H1 (cell line): ENCODE data around the gene SLC48A1. TPM values are rescaled to one million over a fixed set of nuclear protein-coding genes. Genes with fewer than 3 reads are reported as not detected.

Experiments
- CTCF ChIA-PET: fragments of 300-600 bp; sonication (Branson Sonifier 250); formaldehyde crosslinking; loops from one replicate; lab custom pipeline; 2021; ENCODE audit not compliant: partially characterized antibody; lab: Charles Lee
- POLR2A ChIA-PET: fragments of 300-600 bp; sonication (Branson Sonifier 250); formaldehyde crosslinking; loops from one replicate; lab custom pipeline; 2021; ENCODE audit warnings: inconsistent platforms; ENCODE audit not compliant: partially characterized antibody; lab: Charles Lee
- DNase-seq, 2 experiments: peaks; one replicate each; pipeline versions ENCODE4 v3.0.0 to v3.0.0-alpha.2; 2010 to 2022; ENCODE audit warnings: low spot score in 2 of 2, low read depth in 1 of 2, mixed read lengths in 1 of 2
- FAIRE-seq: peaks from 2 replicates; lab custom pipeline; 2011; peaks lifted over from hg19 to GRCh38; lab: Jason Lieb, UNC
- H2AFZ ChIP-seq: 2 replicates; pipeline ENCODE4 v1.8.1; 2012; ENCODE audit warnings: low read length, inconsistent platforms
- H2AK5ac ChIP-seq: 2 replicates; pipeline ENCODE4 v1.6.1; 2013; ENCODE audit warnings: low read depth, low read length
- H2BK120ac ChIP-seq: replicated peaks from 2 replicates; pipeline ENCODE3; 2013; ENCODE audit warnings: low read depth, low read length, inconsistent platforms
- H2BK12ac ChIP-seq: 2 replicates; pipeline ENCODE4 v1.6.1; 2013; ENCODE audit warnings: low read depth, low read length
- H2BK15ac ChIP-seq: 2 replicates; pipeline ENCODE4 v1.6.1; 2013; ENCODE audit warnings: low read length
- H2BK20ac ChIP-seq: 2 replicates; pipeline ENCODE4 v1.6.1; 2013; ENCODE audit warnings: low read length
- H2BK5ac ChIP-seq: 2 replicates; pipeline ENCODE4 v1.6.1; 2013; ENCODE audit warnings: low read depth, low read length
- H3K14ac ChIP-seq: 2 replicates; pipeline ENCODE4 v1.6.1; 2013; ENCODE audit warnings: inconsistent platforms; ENCODE audit not compliant: insufficient read length
- H3K18ac ChIP-seq: 2 replicates; pipeline ENCODE4 v1.6.1; 2013; ENCODE audit warnings: low read length; ENCODE audit errors: extremely low read depth
- H3K23ac ChIP-seq: 2 replicates; pipeline ENCODE4 v1.6.1; 2013; ENCODE audit warnings: inconsistent platforms; ENCODE audit not compliant: insufficient read length
- H3K23me2 ChIP-seq: 2 replicates; pipeline ENCODE4 v1.6.1; 2013; ENCODE audit warnings: low read depth, low read length
- H3K27ac ChIP-seq: 2 replicates; pipeline ENCODE4 v1.6.1; 2011; ENCODE audit warnings: low read depth, low read length, inconsistent platforms
- H3K27me3 ChIP-seq, 4 experiments: replicated peaks in 1 of 4; 1 replicate in 1 of 4; 2 replicates in 3 of 4; pipeline versions ENCODE4 v1.6.1 to v1.8.1; 2011 to 2013; ENCODE audit warnings: low read length in 3 of 4, mild to moderate bottlenecking in 3 of 4, inconsistent platforms in 2 of 4, mixed read lengths in 2 of 4, moderate library complexity in 1 of 4; ENCODE audit not compliant: control insufficient read depth in 3 of 4, insufficient read depth in 3 of 4; ENCODE audit errors: extremely low read depth in 1 of 4
- H3K36me3 ChIP-seq, 4 experiments: 2 replicates each; pipeline versions ENCODE4 v1.6.1 to v1.8.1; 2011 to 2013; ENCODE audit warnings: mild to moderate bottlenecking in 4 of 4, low read length in 3 of 4, moderate library complexity in 2 of 4, control low read depth in 1 of 4, inconsistent platforms in 1 of 4; ENCODE audit not compliant: insufficient read depth in 4 of 4, control insufficient read depth in 2 of 4
- H3K4ac ChIP-seq: replicated peaks from 2 replicates; pipeline ENCODE3; 2013; ENCODE audit warnings: low read length, low read depth, mixed read lengths, inconsistent platforms; ENCODE audit not compliant: insufficient read length
- H3K4me1 ChIP-seq, 4 experiments: replicated peaks in 1 of 4; 1 replicate in 1 of 4; 2 replicates in 3 of 4; pipeline versions ENCODE4 v1.6.1 to v1.8.1; 2011 to 2013; ENCODE audit warnings: low read length in 3 of 4, inconsistent platforms in 2 of 4, mixed read lengths in 1 of 4; ENCODE audit not compliant: insufficient read depth in 4 of 4, control insufficient read depth in 3 of 4
- H3K4me2 ChIP-seq, 2 experiments: 2 replicates each; pipeline versions ENCODE4 v1.6.1 to v1.8.1; 2011 to 2013; ENCODE audit warnings: low read depth in 2 of 2, low read length in 2 of 2, control low read depth in 1 of 2, inconsistent platforms in 1 of 2, mild to moderate bottlenecking in 1 of 2; ENCODE audit not compliant: insufficient read depth in 1 of 2
- H3K4me3 ChIP-seq, 4 experiments: fragments of 200-600, 300-600 bp in 1 of 4; sonication (generic), shearing (Covaris generic), sonication (Bioruptor Twin) in 1 of 4; 2 replicates each; pipeline versions ENCODE4 v1.5.1 to v1.8.1; 2011 to 2016; ENCODE audit warnings: low read length in 4 of 4, low read depth in 3 of 4, control low read depth in 2 of 4, inconsistent platforms in 2 of 4, mild to moderate bottlenecking in 2 of 4, mixed read lengths in 1 of 4, moderate library complexity in 1 of 4; ENCODE audit not compliant: insufficient read depth in 2 of 4; ENCODE audit errors: extremely low read depth in 1 of 4
- H3K56ac ChIP-seq: replicated peaks from 2 replicates; pipeline ENCODE3; 2013; ENCODE audit warnings: low read depth, mild to moderate bottlenecking, mixed read lengths, low read length, inconsistent platforms; ENCODE audit not compliant: insufficient read length
- H3K79me1 ChIP-seq: 2 replicates; pipeline ENCODE4 v1.6.1; 2013; ENCODE audit warnings: low read depth, low read length, control low read depth
- H3K79me2 ChIP-seq, 2 experiments: 2 replicates each; pipeline versions ENCODE4 v1.6.1 to v1.8.1; 2012 to 2013; ENCODE audit warnings: low read length in 2 of 2, mild to moderate bottlenecking in 2 of 2, inconsistent platforms in 1 of 2; ENCODE audit not compliant: insufficient read depth in 2 of 2, control insufficient read depth in 1 of 2
- H3K9ac ChIP-seq, 4 experiments: replicated peaks in 1 of 4; 1 replicate in 1 of 4; 2 replicates in 3 of 4; pipeline versions ENCODE4 v1.6.1 to v1.8.1; 2011 to 2013; ENCODE audit warnings: low read depth in 3 of 4, low read length in 3 of 4, control low read depth in 2 of 4, mild to moderate bottlenecking in 2 of 4, moderate library complexity in 2 of 4, inconsistent platforms in 1 of 4; ENCODE audit errors: extremely low read depth in 1 of 4
- H3K9me3 ChIP-seq, 2 experiments: 2 replicates each; pipeline versions ENCODE4 v1.6.1 to v1.8.1; 2012 to 2013; ENCODE audit warnings: mild to moderate bottlenecking in 2 of 2, moderate library complexity in 2 of 2, control low read depth in 1 of 2, inconsistent platforms in 1 of 2, low read depth in 1 of 2, low read length in 1 of 2, mixed read lengths in 1 of 2; ENCODE audit not compliant: insufficient read depth in 2 of 2
- H4K20me1 ChIP-seq, 2 experiments: replicated peaks in 1 of 2; 2 replicates each; pipeline versions ENCODE3 to v1.8.1; 2011 to 2013; ENCODE audit warnings: inconsistent platforms in 2 of 2, low read length in 2 of 2, mild to moderate bottlenecking in 1 of 2; ENCODE audit not compliant: insufficient read depth in 2 of 2, control insufficient read depth in 1 of 2
- H4K5ac ChIP-seq: 2 replicates; pipeline ENCODE4 v1.6.1; 2013; ENCODE audit warnings: low read length, low read depth, mixed read lengths, inconsistent platforms; ENCODE audit not compliant: insufficient read length
- H4K8ac ChIP-seq: 2 replicates; pipeline ENCODE4 v1.8.0; 2013; ENCODE audit warnings: mild to moderate bottlenecking, moderate library complexity, low read length, inconsistent platforms; ENCODE audit not compliant: insufficient read depth; ENCODE audit errors: extremely low read depth
- H4K91ac ChIP-seq: replicated peaks from 2 replicates; pipeline ENCODE3; 2013; ENCODE audit warnings: low read length, mixed read lengths, inconsistent platforms; ENCODE audit not compliant: insufficient read length
- ASH2L ChIP-seq: fragments of 200-600, 300-600 bp; sonication (generic); IDR thresholded peaks from one replicate; pipeline ENCODE4 v1.7.1; 2017; ENCODE audit warnings: low read length
- BCL11A ChIP-seq, 2 experiments: IDR thresholded peaks; one replicate each; pipeline ENCODE4 v1.6.1; 2011; ENCODE audit warnings: low read depth in 2 of 2, low read length in 2 of 2, mild to moderate bottlenecking in 2 of 2
- CEBPB ChIP-seq: IDR thresholded peaks from 2 replicates; pipeline ENCODE4 v1.6.1; 2012; ENCODE audit warnings: low read depth, low read length
- KDM4A ChIP-seq: IDR thresholded peaks from one replicate; pipeline ENCODE4 v1.7.1; 2012; ENCODE audit warnings: low read depth, mild to moderate bottlenecking, moderate library complexity, low read length, inconsistent platforms; ENCODE audit not compliant: severe bottlenecking
- RBBP5 ChIP-seq: IDR thresholded peaks from 2 replicates; pipeline ENCODE4 v1.7.1; 2012; ENCODE audit warnings: low read depth, mild to moderate bottlenecking, inconsistent platforms, low read length, moderate library complexity, borderline replicate concordance
- SP2 ChIP-seq: IDR thresholded peaks from 2 replicates; pipeline ENCODE4 v1.6.1; 2012; ENCODE audit warnings: mild to moderate bottlenecking, low read length, inconsistent platforms
- SP4 ChIP-seq: IDR thresholded peaks from 2 replicates; pipeline ENCODE4 v1.6.1; 2012; ENCODE audit warnings: low read length, inconsistent platforms
- SUZ12 ChIP-seq: fragments of 200-600 bp; sonication (generic); IDR thresholded peaks from 2 replicates; pipeline ENCODE4 v1.6.1; 2012; ENCODE audit warnings: mild to moderate bottlenecking, inconsistent platforms, low read length, moderate library complexity, mixed read lengths
- YY1 ChIP-seq: IDR thresholded peaks from 2 replicates; pipeline ENCODE4 v1.6.1; 2011; ENCODE audit warnings: low read depth, mild to moderate bottlenecking, low read length
- whole genome bisulfite sequencing, 2 experiments: shearing (Covaris generic) in 1 of 2; methylation state at CpG; one replicate each; pipeline versions ENCODE4 v1.1.6 to v1.1.7; 2013 to 2015; ENCODE audit warnings: low lambda C conversion rate in 2 of 2, mixed read lengths in 2 of 2, inconsistent platforms in 1 of 2, low coverage in 1 of 2, missing lambda C conversion rate in 1 of 2; ENCODE audit not compliant: insufficient replicate concordance in 2 of 2, insufficient coverage in 1 of 2, insufficient read length in 1 of 2; ENCODE audit errors: extremely low coverage in 1 of 2, missing lambda C conversion rate in 1 of 2; 5-methylcytosine and 5-hydroxymethylcytosine counted together
- polyA plus RNA-seq, 7 experiments: library from polyadenylated mRNA; depleted of rRNA in 3 of 7; stranded (reverse) in 5 of 7; unstranded in 2 of 7; fragments of >200 nt in 5 of 7; fragments of 200-250 nt in 2 of 7; gene quantifications; 1 replicate in 5 of 7; 2 replicates in 1 of 7; 4 replicates in 1 of 7; pipeline versions ENCODE4 v1.2.1 to v1.2.3, GENCODE V29; 2011 to 2013; ENCODE audit warnings: missing spikeins in 2 of 7, mixed read lengths in 2 of 7
- total RNA-seq: library from RNA; stranded (reverse); fragmentation: NEBNext Ultra II Directional; extraction: Animal tissue kit (Norgen Biotek cat#: 25700); gene quantifications from 2 replicates; pipeline ENCODE4 v1.2.1, GENCODE V29; 2021
- TF ChIP-seq, protein P1 (sequence below), 3 experiments: IDR thresholded peaks; 1 replicate in 2 of 3; 2 replicates in 1 of 3; pipeline versions ENCODE4 v1.5.1 to v1.6.1; 2011; ENCODE audit warnings: low read length in 3 of 3, mild to moderate bottlenecking in 3 of 3, inconsistent platforms in 2 of 3, low read depth in 1 of 3, moderate library complexity in 1 of 3; ENCODE audit not compliant: insufficient read depth in 1 of 3; ENCODE audit errors: control extremely low read depth in 1 of 3

Gene SLC48A1
- total and polyA plus RNA-seq, 2 of the 8 experiments (the other 6 are each of a cell fraction or from before 2014, with no cell fraction given): 9.5 to 14.1 TPM

DNA sequence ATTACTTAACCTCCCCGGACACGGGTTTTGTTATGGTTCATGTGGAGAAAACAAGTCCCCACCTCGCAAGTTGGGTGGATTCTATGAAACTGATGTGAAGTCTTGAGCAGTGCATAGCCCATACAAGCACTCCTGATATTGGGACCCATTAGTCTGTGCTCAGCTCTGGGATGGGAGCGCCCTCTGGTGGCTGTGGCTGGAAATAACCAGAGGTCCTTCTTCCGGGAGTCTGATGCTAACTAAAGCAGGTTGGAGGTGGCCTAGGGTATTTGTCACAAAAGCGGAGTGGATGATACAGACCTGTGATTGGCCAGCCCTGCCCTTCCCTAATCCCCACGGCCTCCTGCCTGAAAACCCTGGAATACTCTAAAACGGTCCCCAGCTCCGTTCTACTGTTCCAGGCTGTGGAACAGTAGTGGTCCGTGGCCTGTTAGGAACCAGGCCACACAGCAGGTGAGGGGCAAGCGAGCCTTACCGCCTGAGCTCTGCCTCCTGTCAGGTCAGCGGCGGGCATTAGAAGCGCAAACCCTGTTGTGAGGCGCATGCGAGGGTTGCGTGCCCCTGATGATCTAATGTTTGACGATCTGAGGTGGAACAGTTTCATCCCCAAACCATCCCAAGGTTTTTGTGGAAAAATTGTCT, 6.4 kb downstream of the SLC48A1 start:
- CTCF ChIA-PET: interaction anchor here (0.7 to 58.8 kb wide), 18 partner anchors 8 to 328 kb away, joined by 3 to 2442 read pairs (median 4); partner anchors contain the start of genes ENDOU, RAPGEF3 and RPAP3
- Histone ChIP-seq H3K36me3 (peaks cover 0 to 5% (median 0%) of the 10 kb centered on the region in 4 experiments; a peak in 4 of 8 replicates), H2BK120ac (no peak overlapping the region), H3K9ac (no peak overlapping the region), H2BK20ac (no peak overlapping the region), H3K27me3 (peaks cover 0 to 9% (median 5%) of the 10 kb centered on the region in 4 experiments; a peak in 4 of 7 replicates), H3K79me2 (no peaks in the 10 kb centered on the region), H3K9me3 (no peaks in the 10 kb centered on the region), H3K4me1 (peaks cover 0 to 18% (median 11%) of the 10 kb centered on the region in 4 experiments; a peak in 5 of 7 replicates), H4K5ac (no peak overlapping the region), H4K20me1 (peaks cover 0 to 20% of the 10 kb centered on the region in 2 experiments), H3K4me3 (peak overlapping the region in 3 of 4 experiments; percentile 8 to 42 (median 12); a peak in 3 of 8 replicates), H3K56ac (no peak overlapping the region), H3K23me2 (peaks cover 2% of the 10 kb centered on the region; the same call in 1 of the 2 replicates), H3K79me1 (no peaks in the 10 kb centered on the region), H3K14ac (no peak overlapping the region), H2AK5ac (no peak overlapping the region), H2AFZ (no peak overlapping the region), H3K23ac (no peak overlapping the region), H3K18ac (no peak overlapping the region; the same call in 1 of the 2 replicates), H3K4me2 (peak overlapping the region; percentile 14 to 72), H2BK15ac (no peak overlapping the region), H4K8ac (no peak overlapping the region), H2BK12ac (no peak overlapping the region), H3K27ac (no peak overlapping the region), H2BK5ac (no peak overlapping the region; the same call in 1 of the 2 replicates), H4K91ac (no peak overlapping the region), H3K4ac (no peak overlapping the region)
- peak; percentile 81 for FAIRE-seq
- 10% methylated on average over 19 of the region's 19 CpGs; no CpG with 5 or more reads in 1 of the 2 experiments for WGBS, 2 experiments
- peak; percentile 88 to 99 for DNase-seq
- POLR2A ChIA-PET: interaction anchor here (0.9 to 5.0 kb wide), 21 partner anchors 10 to 126 kb away, joined by 3 to 62 read pairs (median 4); partner anchors contain the start of genes RAPGEF3 and RPAP3
- TF ChIP-seq, protein P1, sequence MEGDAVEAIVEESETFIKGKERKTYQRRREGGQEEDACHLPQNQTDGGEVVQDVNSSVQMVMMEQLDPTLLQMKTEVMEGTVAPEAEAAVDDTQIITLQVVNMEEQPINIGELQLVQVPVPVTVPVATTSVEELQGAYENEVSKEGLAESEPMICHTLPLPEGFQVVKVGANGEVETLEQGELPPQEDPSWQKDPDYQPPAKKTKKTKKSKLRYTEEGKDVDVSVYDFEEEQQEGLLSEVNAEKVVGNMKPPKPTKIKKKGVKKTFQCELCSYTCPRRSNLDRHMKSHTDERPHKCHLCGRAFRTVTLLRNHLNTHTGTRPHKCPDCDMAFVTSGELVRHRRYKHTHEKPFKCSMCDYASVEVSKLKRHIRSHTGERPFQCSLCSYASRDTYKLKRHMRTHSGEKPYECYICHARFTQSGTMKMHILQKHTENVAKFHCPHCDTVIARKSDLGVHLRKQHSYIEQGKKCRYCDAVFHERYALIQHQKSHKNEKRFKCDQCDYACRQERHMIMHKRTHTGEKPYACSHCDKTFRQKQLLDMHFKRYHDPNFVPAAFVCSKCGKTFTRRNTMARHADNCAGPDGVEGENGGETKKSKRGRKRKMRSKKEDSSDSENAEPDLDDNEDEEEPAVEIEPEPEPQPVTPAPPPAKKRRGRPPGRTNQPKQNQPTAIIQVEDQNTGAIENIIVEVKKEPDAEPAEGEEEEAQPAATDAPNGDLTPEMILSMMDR (IDR thresholded peaks at IDR 0.05; ENCODE audit: control extremely low read depth in 1 of 3, insufficient read depth in 1 of 3, low read depth in 1 of 3, low read length in 3 of 3): peak in 2 of 3 experiments; percentile 96; a peak in 3 of 4 replicates
- TF ChIP-seq RBBP5: no peak
- TF ChIP-seq SP2: no peak
- TF ChIP-seq YY1: peak; percentile 47; the same call in 1 of the 2 replicates
- peak; percentile 36 for TF ChIP-seq ASH2L
- TF ChIP-seq BCL11A (IDR thresholded peaks at IDR 0.05; ENCODE audit: low read depth in 2 of 2, low read length in 2 of 2): no peak
- no peak for TF ChIP-seq KDM4A
- TF ChIP-seq SP4: 0 out of 2 replicates have a peak, but pooled peaks have one; percentile 28
- no peak for TF ChIP-seq CEBPB
- TF ChIP-seq SUZ12: no peak
